Measurements from ENCODE around the gene RAD51B.

RAD51B gene

GRCh38 chr14:68033336-68033932 lies 213.9 kb downstream of the RAD51B start:
- H3K4me3 ChIP-seq (ENCODE audit: low read depth, low read length) = no peak overlapping the region
- no peak for TF ChIP-seq CTCF (IDR thresholded peaks at IDR 0.05; ENCODE audit: borderline replicate concordance, insufficient read depth, low read depth, low read length)

- no peak overlapping the region for H3K4me3 ChIP-seq (ENCODE audit: low read depth, low read length)
- TF ChIP-seq CTCF (IDR thresholded peaks at IDR 0.05; ENCODE audit: borderline replicate concordance, insufficient read depth, low read depth, low read length) = no peak
Observed at GRCh38 chr14:68034896-68035295, 215.3 kb downstream of the RAD51B start.

- H3K4me3 ChIP-seq (ENCODE audit: low read depth, low read length) = no peak overlapping the region
- TF ChIP-seq CTCF (IDR thresholded peaks at IDR 0.05; ENCODE audit: borderline replicate concordance, insufficient read depth, low read depth, low read length) = no peak
Observed at GRCh38 chr14:68036202-68036601, 216.6 kb downstream of the RAD51B start.

GRCh38 chr14:68039593-68039992 lies 220.0 kb downstream of the RAD51B start:
- no peak for TF ChIP-seq CTCF (IDR thresholded peaks at IDR 0.05; ENCODE audit: borderline replicate concordance, insufficient read depth, low read depth, low read length)
- H3K4me3 ChIP-seq (ENCODE audit: low read depth, low read length) = no peak overlapping the region

GRCh38 chr14:68040633-68041369 lies 221.2 kb downstream of the RAD51B start:
- H3K4me3 ChIP-seq (ENCODE audit: low read depth, low read length) = no peak overlapping the region
- TF ChIP-seq CTCF (IDR thresholded peaks at IDR 0.05; ENCODE audit: borderline replicate concordance, insufficient read depth, low read depth, low read length) = no peak

- no peak overlapping the region for H3K4me3 ChIP-seq (ENCODE audit: low read depth, low read length)
- no peak for TF ChIP-seq CTCF (IDR thresholded peaks at IDR 0.05; ENCODE audit: borderline replicate concordance, insufficient read depth, low read depth, low read length)
Observed at GRCh38 chr14:68041876-68042354, 222.3 kb downstream of the RAD51B start.
